Keratinocyte (primary cell): Measurements from ENCODE around the gene DIAPH3.

Source experiments
- EZH2 ChIP-seq: IDR thresholded peaks from one replicate; pipeline ENCODE4 v1.6.1; 2012; ENCODE audit warnings: inconsistent platforms, mild to moderate bottlenecking, low read length, moderate library complexity
- TF ChIP-seq, protein P1 (sequence below), 3 experiments: IDR thresholded peaks in 1 of 3; conservative IDR thresholded peaks in 1 of 3; optimal IDR thresholded peaks in 1 of 3; 2 replicates in 2 of 3; 3 replicates in 1 of 3; pipeline versions ENCODE3 to v1.5.1; 2011; ENCODE audit warnings: low read length in 3 of 3, mild to moderate bottlenecking in 3 of 3, moderate library complexity in 2 of 3, control low read depth in 1 of 3, inconsistent platforms in 1 of 3; ENCODE audit not compliant: insufficient read depth in 2 of 3; ENCODE audit errors: extremely low read depth in 1 of 3

DNA sequence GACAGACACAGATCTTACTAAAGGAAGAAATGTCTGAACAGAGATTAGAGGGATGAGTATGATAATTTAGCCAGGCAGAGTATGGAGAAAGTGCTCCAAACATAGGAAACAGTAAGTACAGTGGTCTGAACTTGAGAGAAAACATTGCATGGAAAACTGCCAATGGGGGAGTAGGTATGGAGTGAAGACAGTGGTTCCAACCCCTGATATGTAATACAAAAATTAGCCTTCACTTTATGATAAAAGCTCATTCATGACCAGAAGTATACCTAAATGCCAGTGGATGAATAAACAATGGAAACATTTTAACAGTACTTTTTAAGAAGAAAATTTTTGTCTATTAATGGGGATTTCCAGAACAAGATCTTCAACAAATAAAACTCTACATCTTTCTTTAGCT lies 334.0 kb downstream of the DIAPH3 start:
- TF ChIP-seq, protein P1, sequence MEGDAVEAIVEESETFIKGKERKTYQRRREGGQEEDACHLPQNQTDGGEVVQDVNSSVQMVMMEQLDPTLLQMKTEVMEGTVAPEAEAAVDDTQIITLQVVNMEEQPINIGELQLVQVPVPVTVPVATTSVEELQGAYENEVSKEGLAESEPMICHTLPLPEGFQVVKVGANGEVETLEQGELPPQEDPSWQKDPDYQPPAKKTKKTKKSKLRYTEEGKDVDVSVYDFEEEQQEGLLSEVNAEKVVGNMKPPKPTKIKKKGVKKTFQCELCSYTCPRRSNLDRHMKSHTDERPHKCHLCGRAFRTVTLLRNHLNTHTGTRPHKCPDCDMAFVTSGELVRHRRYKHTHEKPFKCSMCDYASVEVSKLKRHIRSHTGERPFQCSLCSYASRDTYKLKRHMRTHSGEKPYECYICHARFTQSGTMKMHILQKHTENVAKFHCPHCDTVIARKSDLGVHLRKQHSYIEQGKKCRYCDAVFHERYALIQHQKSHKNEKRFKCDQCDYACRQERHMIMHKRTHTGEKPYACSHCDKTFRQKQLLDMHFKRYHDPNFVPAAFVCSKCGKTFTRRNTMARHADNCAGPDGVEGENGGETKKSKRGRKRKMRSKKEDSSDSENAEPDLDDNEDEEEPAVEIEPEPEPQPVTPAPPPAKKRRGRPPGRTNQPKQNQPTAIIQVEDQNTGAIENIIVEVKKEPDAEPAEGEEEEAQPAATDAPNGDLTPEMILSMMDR (optimal IDR thresholded peaks at IDR 0.05 in 1 of 3, IDR thresholded peaks at IDR 0.05 in 1 of 3, conservative IDR thresholded peaks at IDR 0.05 in 1 of 3; ENCODE audit: extremely low read depth in 1 of 3, insufficient read depth in 2 of 3, low read length in 3 of 3), result no peak
- TF ChIP-seq EZH2, result no peak
